Endothelial cell of umbilical vein (primary cell): ENCODE data around the gene TP73.

Experiments used
- EZH2 ChIP-seq: IDR thresholded peaks from 2 replicates; pipeline ENCODE4 v1.6.1; 2012; ENCODE audit warnings: borderline replicate concordance, low read depth, mild to moderate bottlenecking, moderate library complexity, low read length, inconsistent platforms; ENCODE audit not compliant: severe bottlenecking
- JUN ChIP-seq: IDR thresholded peaks from 2 replicates; pipeline ENCODE4 v1.6.1; 2011; ENCODE audit warnings: borderline replicate concordance, low read depth; ENCODE audit not compliant: insufficient read length, insufficient read depth

DNA sequence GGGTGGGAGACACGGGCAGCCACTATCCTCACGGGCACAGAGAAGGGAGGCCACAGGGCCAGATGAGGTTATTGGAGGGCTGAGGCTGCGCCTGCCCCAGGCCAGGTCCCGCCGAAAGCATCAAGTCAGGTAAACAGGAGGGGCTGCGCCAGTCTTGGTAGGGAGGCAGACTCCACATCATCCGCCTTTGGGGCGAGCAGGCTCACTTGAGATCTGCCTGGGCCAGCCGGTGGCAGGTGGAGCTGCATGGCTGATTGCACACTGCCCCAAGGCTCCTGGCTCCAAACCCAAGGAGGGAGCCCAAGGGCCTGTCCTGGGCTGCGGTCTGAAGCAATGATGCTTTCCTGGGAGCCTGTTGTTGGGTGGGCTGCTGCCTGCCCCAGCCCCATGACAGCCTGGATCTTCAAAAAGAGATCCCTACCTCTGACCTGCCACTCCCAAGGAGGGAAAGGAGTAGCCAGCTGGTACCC lies 124.8 kb downstream of the TP73 start:
- TF ChIP-seq JUN = no peak
- no peak for TF ChIP-seq EZH2
